IMR-90 (cell line): Measurements from ENCODE around the gene ITPKB. TPM values are rescaled to one million over a fixed set of nuclear protein-coding genes. Genes with fewer than 3 reads are reported as not detected.

Source experiments
- ATAC-seq: fragments of 200-7000 bp; cut with Tn5 transposase; 2 replicates; pipeline ENCODE4 v1.9.1; 2020; ENCODE audit warnings: low read depth, mild to moderate bottlenecking, moderate library complexity
- BruUV-seq: library from RNA; stranded (reverse); fragments of 400-500 nt; replicated peaks from 2 replicates; lab custom pipeline; 2021; lab: Mats Ljungman, UMichigan
- CTCF ChIA-PET: fragments of 300-600 bp; formaldehyde crosslinking; extraction: SDS; loops from one replicate; lab custom pipeline; 2021; ENCODE audit warnings: antibody characterized with exemption; lab: Yijun Ruan, JAX
- POLR2A ChIA-PET: fragments of 300-600 bp; sonication (Branson Sonifier 250); formaldehyde crosslinking; loops from one replicate; lab custom pipeline; 2022; ENCODE audit warnings: antibody characterized with exemption; ENCODE audit not compliant: unreplicated experiment; lab: Charles Lee
- DNase-seq: peaks from one replicate; pipeline ENCODE4 v3.0.0; 2013
- H2AFZ ChIP-seq: replicated peaks from 2 replicates; pipeline ENCODE3; 2013; ENCODE audit warnings: low read length, mild to moderate bottlenecking; ENCODE audit not compliant: poor library complexity
- H2AK5ac ChIP-seq: 2 replicates; pipeline ENCODE4 v1.6.1; 2013; ENCODE audit warnings: low read depth, low read length, inconsistent platforms
- H2AK9ac ChIP-seq: replicated peaks from 2 replicates; pipeline ENCODE3; 2013; ENCODE audit warnings: mild to moderate bottlenecking, low read depth, low read length, moderate library complexity; ENCODE audit not compliant: poor library complexity
- H2BK120ac ChIP-seq: 2 replicates; pipeline ENCODE4 v1.6.1; 2013; ENCODE audit warnings: low read depth, low read length, inconsistent platforms
- H2BK15ac ChIP-seq: 3 replicates; pipeline ENCODE4 v1.6.1; 2013; ENCODE audit warnings: low read depth, low read length, inconsistent platforms
- H2BK20ac ChIP-seq: 2 replicates; pipeline ENCODE4 v1.6.1; 2013; ENCODE audit warnings: low read depth, mild to moderate bottlenecking, inconsistent platforms, low read length, moderate library complexity
- H2BK5ac ChIP-seq: 2 replicates; pipeline ENCODE4 v1.6.1; 2013; ENCODE audit warnings: mild to moderate bottlenecking, low read depth, low read length, inconsistent platforms; ENCODE audit not compliant: poor library complexity, severe bottlenecking
- H3K14ac ChIP-seq: replicated peaks from 2 replicates; pipeline ENCODE4 v1.6.1; 2013; ENCODE audit warnings: low read depth, low read length, inconsistent platforms
- H3K18ac ChIP-seq: 2 replicates; pipeline ENCODE4 v1.6.1; 2013; ENCODE audit warnings: low read depth, low read length, control low read depth
- H3K23ac ChIP-seq: 2 replicates; pipeline ENCODE4 v1.6.1; 2013; ENCODE audit warnings: low read depth, low read length, inconsistent platforms
- H3K27ac ChIP-seq: 2 replicates; pipeline ENCODE4 v1.5.1; 2013; ENCODE audit warnings: mild to moderate bottlenecking, control low read depth, low read length; ENCODE audit not compliant: insufficient read depth
- H3K27me3 ChIP-seq: 2 replicates; pipeline ENCODE4 v1.6.1; 2013; ENCODE audit warnings: low read length; ENCODE audit not compliant: control insufficient read depth, insufficient read depth
- H3K36me3 ChIP-seq: 2 replicates; pipeline ENCODE4 v1.6.1; 2013; ENCODE audit warnings: low read length, mixed read lengths; ENCODE audit not compliant: control insufficient read depth, insufficient read depth
- H3K4ac ChIP-seq: 2 replicates; pipeline ENCODE4 v1.6.1; 2013; ENCODE audit warnings: low read depth, low read length, inconsistent platforms
- H3K4me1 ChIP-seq: 2 replicates; pipeline ENCODE4 v1.6.1; 2013; ENCODE audit warnings: low read length, mixed read lengths; ENCODE audit not compliant: control insufficient read depth, insufficient read depth
- H3K4me2 ChIP-seq: 2 replicates; pipeline ENCODE4 v1.6.1; 2013; ENCODE audit warnings: low read depth, mild to moderate bottlenecking, control low read depth, low read length, moderate library complexity
- H3K4me3 ChIP-seq: 2 replicates; pipeline ENCODE4 v1.5.1; 2013; ENCODE audit warnings: low read depth, mild to moderate bottlenecking, control low read depth, low read length, moderate library complexity; ENCODE audit not compliant: insufficient read depth
- H3K56ac ChIP-seq: 2 replicates; pipeline ENCODE4 v1.6.1; 2013; ENCODE audit warnings: low read length, inconsistent platforms; ENCODE audit not compliant: insufficient read depth; ENCODE audit errors: extremely low read depth
- H3K79me1 ChIP-seq, 2 experiments: 2 replicates each; pipeline ENCODE4 v1.6.1; 2013; ENCODE audit warnings: low read length in 2 of 2, inconsistent platforms in 1 of 2, low read depth in 1 of 2
- H3K9ac ChIP-seq: 2 replicates; pipeline ENCODE4 v1.6.1; 2013; ENCODE audit warnings: low read depth, low read length, control low read depth
- H3K9me1 ChIP-seq: 2 replicates; pipeline ENCODE4 v1.6.1; 2013; ENCODE audit warnings: low read length, inconsistent platforms; ENCODE audit not compliant: insufficient read depth
- H3K9me3 ChIP-seq: 2 replicates; pipeline ENCODE4 v1.6.1; 2013; ENCODE audit warnings: low read length; ENCODE audit not compliant: control insufficient read depth, insufficient read depth
- H4K20me1 ChIP-seq: 2 replicates; pipeline ENCODE4 v1.6.1; 2013; ENCODE audit warnings: low read length, inconsistent platforms; ENCODE audit not compliant: insufficient read depth
- H4K5ac ChIP-seq: 2 replicates; pipeline ENCODE4 v1.6.1; 2013; ENCODE audit warnings: mild to moderate bottlenecking, low read depth, low read length, control low read depth
- H4K8ac ChIP-seq, 2 experiments: 2 replicates each; pipeline ENCODE4 v1.6.1; 2013; ENCODE audit warnings: low read depth in 2 of 2, low read length in 2 of 2, control low read depth in 1 of 2, inconsistent platforms in 1 of 2
- H4K91ac ChIP-seq: 2 replicates; pipeline ENCODE4 v1.6.1; 2013; ENCODE audit warnings: low read depth, low read length, inconsistent platforms; ENCODE audit not compliant: insufficient read depth
- CEBPB ChIP-seq: IDR thresholded peaks from 2 replicates; pipeline ENCODE4 v1.6.1; 2012; ENCODE audit warnings: low read depth, low read length, improper control_type of control experiment
- POLR2A ChIP-seq: IDR thresholded peaks from 2 replicates; pipeline ENCODE4 v1.6.1; 2012; ENCODE audit warnings: mild to moderate bottlenecking, low read depth, low read length
- RAD21 ChIP-seq: IDR thresholded peaks from 2 replicates; pipeline ENCODE4 v1.6.1; 2012; ENCODE audit warnings: low read length, improper control_type of control experiment
- RCOR1 ChIP-seq: IDR thresholded peaks from 2 replicates; pipeline ENCODE4 v1.6.1; 2012; ENCODE audit warnings: mild to moderate bottlenecking, low read length, improper control_type of control experiment; ENCODE audit not compliant: insufficient replicate concordance
- SMC3 ChIP-seq: fragments of 150-350 bp; IDR thresholded peaks from 2 replicates; pipeline ENCODE4 v1.6.1; 2016; ENCODE audit warnings: low read depth, mild to moderate bottlenecking, antibody characterized with exemption, low read length, moderate library complexity
- USF2 ChIP-seq: fragments of 150-350 bp; IDR thresholded peaks from 2 replicates; pipeline ENCODE4 v1.6.1; 2017; ENCODE audit warnings: mild to moderate bottlenecking, antibody characterized with exemption, low read length, low read depth
- WGBS, 2 experiments: methylation state at CpG; one replicate each; pipeline versions ENCODE4 v1.1.5 to v1.1.7; 2013; ENCODE audit warnings: missing lambda C conversion rate in 2 of 2; ENCODE audit not compliant: insufficient read length in 1 of 2; ENCODE audit errors: extremely low coverage in 2 of 2; 5-methylcytosine and 5-hydroxymethylcytosine counted together
- dilution Hi-C: fragments of 300-500 bp; cut with HindIII; formaldehyde crosslinking; loops from one replicate; pipeline ENCODE4 v1.14.3; 2018; ENCODE audit warnings: low sequenced_read_pairs; ENCODE audit not compliant: unreplicated experiment
- in situ Hi-C: fragments of 300-500 bp; cut with MboI; formaldehyde crosslinking; loops from 3 replicates; pipeline ENCODE4 v1.14.3; 2019; ENCODE audit warnings: low sequenced_read_pairs, inconsistent platforms, mixed read lengths
- intact Hi-C: fragments of 100-400 bp; cut with micrococcal nuclease; formaldehyde crosslinking; loops from 2 replicates; pipeline ENCODE4 v1.10.0; 2022
- polyA plus RNA-seq, 3 experiments: library from polyadenylated mRNA; depleted of rRNA; stranded (reverse); fragments of >200 nt; gene quantifications; 2 replicates each; pipeline ENCODE4 v1.2.3, GENCODE V29; 2012; ENCODE audit warnings: low replicate concordance in 1 of 3
- total RNA-seq: library from RNA; depleted of rRNA; stranded (reverse); fragments of >200 nt; gene quantifications from 2 replicates; pipeline ENCODE4 v1.2.3, GENCODE V29; 2012

The ITPKB gene
- total and polyA plus RNA-seq, 2 of the 4 experiments (the other 2 are of a cell fraction), result 0.72 to 1.4 TPM

DNA sequence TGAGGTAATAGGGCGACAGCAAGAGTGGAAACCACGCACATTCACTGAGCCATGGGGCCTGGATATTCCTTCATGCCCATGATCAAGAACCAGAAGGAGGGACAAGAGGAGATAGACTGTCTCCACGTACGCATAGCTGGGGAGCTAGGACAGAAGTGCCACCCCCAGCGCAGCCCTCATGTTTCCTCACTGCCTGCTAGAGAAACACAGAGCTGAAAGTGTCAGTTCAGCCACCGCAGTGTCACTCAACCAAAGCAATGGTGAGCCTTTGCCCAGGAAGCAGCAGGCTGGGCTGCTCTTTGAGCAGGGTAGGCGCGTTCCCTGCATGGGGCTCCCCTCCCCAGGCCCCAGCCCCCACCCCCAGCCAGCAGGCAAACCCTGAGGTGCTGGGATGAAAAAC, 122.0 kb downstream of the ITPKB start:
- H3K4me1 ChIP-seq, result peaks cover 2% of the 10 kb centered on the region; the same call in 1 of the 2 replicates
- H3K27ac ChIP-seq, result no peak overlapping the region
- no peak overlapping the region for H2AK9ac ChIP-seq
- no peak overlapping the region for H4K91ac ChIP-seq
- dilution Hi-C loops, result no loop called here
- H2AK5ac ChIP-seq, result no peak overlapping the region
- no peak overlapping the region for H3K4ac ChIP-seq
- no peaks in the 10 kb centered on the region for H3K9me1 ChIP-seq
- no peak overlapping the region for H3K56ac ChIP-seq
- H3K9me3 ChIP-seq, result no peaks in the 10 kb centered on the region
- H2BK120ac ChIP-seq, result no peak overlapping the region
- intact Hi-C loops, result no loop called here
- H4K8ac ChIP-seq, result no peak overlapping the region
- BruUV-seq, result no TSS peak
- 70% methylated on average over 2 of the region's 8 CpGs; no CpG with 5 or more reads in 1 of the 2 experiments for WGBS, 2 experiments
- H2AFZ ChIP-seq, result no peak overlapping the region
- H3K4me2 ChIP-seq, result no peak overlapping the region
- H4K5ac ChIP-seq, result no peak overlapping the region
- ChIA-PET POLR2A (interaction anchor here (0.6 kb wide), 1 partner anchor 74 kb away, joined by 5 read pairs; no protein-coding TSS in a partner anchor), CTCF (no interaction called here)
- ATAC-seq (no peak), DNase-seq (no peak)
- no peak overlapping the region for H2BK20ac ChIP-seq
- H4K20me1 ChIP-seq, result no peaks in the 10 kb centered on the region
- TF ChIP-seq RCOR1, result no peak
- TF ChIP-seq SMC3, result no peak
- no peak for TF ChIP-seq RAD21
- TF ChIP-seq USF2, result no peak
- TF ChIP-seq POLR2A, result no peak
- TF ChIP-seq CEBPB, result no peak
- H3K18ac ChIP-seq, result no peak overlapping the region
- H3K14ac ChIP-seq, result no peak overlapping the region
- H3K4me3 ChIP-seq, result no peak overlapping the region
- no peak overlapping the region for H3K23ac ChIP-seq
- H3K27me3 ChIP-seq, result peaks cover 17% of the 10 kb centered on the region
- H3K36me3 ChIP-seq, result no peaks in the 10 kb centered on the region
- no peak overlapping the region for H2BK15ac ChIP-seq
- H2BK5ac ChIP-seq, result no peak overlapping the region
- H3K79me1 ChIP-seq, result no peaks in the 10 kb centered on the region
- in situ Hi-C loops, result no loop called here
- no peak overlapping the region for H3K9ac ChIP-seq
